Thyroid gland (tissue), 4 donors: Measurements from ENCODE around the gene OR8I2.

ENCODE experiments used
- POLR2A ChIP-seq, 2 donors: fragments of 450-650 bp; IDR thresholded peaks; one replicate each; pipeline ENCODE4 v1.6.1; 2017; ENCODE audit warnings: antibody characterized with exemption in 2 of 2, mild to moderate bottlenecking in 2 of 2, moderate library complexity in 1 of 2
- TF ChIP-seq, protein P1 (sequence below), 6 experiments: fragments of 200-600 bp in 3 of 6; fragments of 450-650 bp in 3 of 6; sonication (generic) in 3 of 6; IDR thresholded peaks; one replicate each; pipeline ENCODE4 v1.5.1; 2016 to 2019; ENCODE audit warnings: antibody characterized with exemption in 6 of 6, mild to moderate bottlenecking in 2 of 6, inconsistent platforms in 1 of 6, moderate library complexity in 1 of 6

DNA sequence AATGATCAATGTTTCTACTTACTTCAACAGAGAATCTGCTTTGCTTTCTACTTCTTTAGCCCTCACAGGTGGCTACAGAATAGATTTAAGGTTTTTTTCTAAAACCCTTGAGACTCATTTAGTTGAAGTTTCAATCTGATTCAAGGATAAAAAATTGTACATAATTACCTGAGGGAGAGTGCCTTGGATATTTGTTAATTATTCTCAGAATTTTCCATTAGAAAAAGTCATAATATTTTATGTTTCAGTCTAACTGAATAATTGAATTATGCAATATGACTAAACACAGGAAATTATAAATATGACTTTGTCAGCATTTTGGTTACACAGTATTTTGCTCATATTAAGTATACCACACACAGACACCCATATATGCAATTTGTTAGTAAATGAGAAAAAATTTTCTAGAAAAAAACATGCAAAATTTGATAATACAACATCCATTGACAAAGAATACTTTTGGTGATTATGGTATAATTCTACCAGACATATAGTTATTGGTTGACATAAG lies 47.1 kb downstream of the OR8I2 start, which contains the start of gene OR8J3:
- TF ChIP-seq, protein P1, sequence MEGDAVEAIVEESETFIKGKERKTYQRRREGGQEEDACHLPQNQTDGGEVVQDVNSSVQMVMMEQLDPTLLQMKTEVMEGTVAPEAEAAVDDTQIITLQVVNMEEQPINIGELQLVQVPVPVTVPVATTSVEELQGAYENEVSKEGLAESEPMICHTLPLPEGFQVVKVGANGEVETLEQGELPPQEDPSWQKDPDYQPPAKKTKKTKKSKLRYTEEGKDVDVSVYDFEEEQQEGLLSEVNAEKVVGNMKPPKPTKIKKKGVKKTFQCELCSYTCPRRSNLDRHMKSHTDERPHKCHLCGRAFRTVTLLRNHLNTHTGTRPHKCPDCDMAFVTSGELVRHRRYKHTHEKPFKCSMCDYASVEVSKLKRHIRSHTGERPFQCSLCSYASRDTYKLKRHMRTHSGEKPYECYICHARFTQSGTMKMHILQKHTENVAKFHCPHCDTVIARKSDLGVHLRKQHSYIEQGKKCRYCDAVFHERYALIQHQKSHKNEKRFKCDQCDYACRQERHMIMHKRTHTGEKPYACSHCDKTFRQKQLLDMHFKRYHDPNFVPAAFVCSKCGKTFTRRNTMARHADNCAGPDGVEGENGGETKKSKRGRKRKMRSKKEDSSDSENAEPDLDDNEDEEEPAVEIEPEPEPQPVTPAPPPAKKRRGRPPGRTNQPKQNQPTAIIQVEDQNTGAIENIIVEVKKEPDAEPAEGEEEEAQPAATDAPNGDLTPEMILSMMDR (IDR thresholded peaks at IDR 0.05) = no peak
- TF ChIP-seq POLR2A (IDR thresholded peaks at IDR 0.05) = no peak
